DMS114 treated with DMSO at 0.1 percent for 48 hours (cell line): Measurements from ENCODE around the gene ARFGAP3.
"Not testable (repeated sequence)": the region's sequence is repeated elsewhere in the genome, so short reads cannot be mapped to it uniquely, and the experiment has no call there.

ENCODE experiments used
- DNase-seq: peaks from one replicate; lab custom pipeline; 2025; ENCODE audit not compliant: unreplicated experiment; lab: John Stamatoyannopoulos, UW

The ARFGAP3 gene

GRCh38 chr22:42770448-42770726 lies 86.7 kb downstream of the ARFGAP3 start:
- DNase-seq = no peak

GRCh38 chr22:42769574-42770447 lies 87.3 kb downstream of the ARFGAP3 start:
- no peak for DNase-seq

DNA sequence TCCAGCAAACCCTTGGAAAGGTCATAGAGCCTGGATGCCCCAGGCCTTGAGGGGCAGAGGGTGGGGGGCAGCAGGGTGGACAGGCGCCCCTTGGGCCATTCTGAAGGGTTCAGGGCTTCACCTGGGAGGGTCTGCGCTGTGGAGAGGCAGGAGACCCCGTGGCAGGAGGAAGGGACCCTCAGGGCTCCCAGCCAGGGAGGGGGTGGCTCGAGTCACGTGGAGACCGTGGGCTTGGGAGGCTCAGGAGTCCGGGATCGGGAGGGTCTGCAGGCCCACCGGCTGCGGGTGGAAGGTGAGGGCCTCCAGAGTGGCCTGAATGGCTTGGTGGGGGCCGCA lies 87.9 kb downstream of the ARFGAP3 start:
- DNase-seq = no peak

GRCh38 chr22:42768385-42769035 lies 88.6 kb downstream of the ARFGAP3 start:
- no peak for DNase-seq

GRCh38 chr22:42766860-42767259 lies 90.2 kb downstream of the ARFGAP3 start:
- DNase-seq = no peak

GRCh38 chr22:42764895-42765363 lies 92.1 kb downstream of the ARFGAP3 start:
- no peak for DNase-seq

GRCh38 chr22:42763965-42764480 lies 93.0 kb downstream of the ARFGAP3 start:
- DNase-seq = no peak

GRCh38 chr22:42760806-42761565 lies 96.1 kb downstream of the ARFGAP3 start:
- DNase-seq = no peak

DNA sequence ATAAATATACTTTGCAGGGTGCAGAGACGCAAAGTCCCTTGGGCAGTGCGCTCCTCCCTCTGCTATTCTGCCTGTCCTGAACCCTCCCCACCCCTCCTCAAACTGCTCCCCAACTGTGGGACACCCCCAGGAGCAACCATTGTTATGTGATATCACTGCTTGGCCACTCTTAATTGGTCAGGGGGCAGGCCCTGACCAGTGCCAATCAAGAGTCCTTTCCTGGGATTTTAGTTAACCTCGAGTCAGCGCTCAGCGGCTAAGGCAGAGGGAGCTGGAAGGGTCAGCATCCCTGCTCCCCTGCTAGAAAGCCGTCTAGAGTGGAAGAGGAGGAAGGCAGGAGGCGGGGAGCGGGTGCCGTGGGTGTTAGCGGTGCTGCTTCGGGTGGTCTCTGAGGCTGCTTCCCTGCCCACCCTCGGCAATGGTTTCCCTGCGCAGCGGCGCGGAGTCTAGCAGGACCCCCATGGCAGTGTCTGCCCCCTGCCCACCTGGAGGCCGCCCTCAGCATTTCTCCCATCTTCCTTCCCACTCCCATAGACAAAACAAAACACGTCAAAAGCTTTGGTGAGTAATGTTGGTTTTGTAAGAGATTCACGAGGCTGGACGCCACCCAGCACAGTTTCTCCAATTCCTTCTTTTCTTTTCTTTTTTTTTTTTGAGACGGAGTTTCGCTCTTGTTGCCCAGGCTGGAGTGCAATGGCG lies 98.0 kb downstream of the ARFGAP3 start:
- no peak for DNase-seq

DNA sequence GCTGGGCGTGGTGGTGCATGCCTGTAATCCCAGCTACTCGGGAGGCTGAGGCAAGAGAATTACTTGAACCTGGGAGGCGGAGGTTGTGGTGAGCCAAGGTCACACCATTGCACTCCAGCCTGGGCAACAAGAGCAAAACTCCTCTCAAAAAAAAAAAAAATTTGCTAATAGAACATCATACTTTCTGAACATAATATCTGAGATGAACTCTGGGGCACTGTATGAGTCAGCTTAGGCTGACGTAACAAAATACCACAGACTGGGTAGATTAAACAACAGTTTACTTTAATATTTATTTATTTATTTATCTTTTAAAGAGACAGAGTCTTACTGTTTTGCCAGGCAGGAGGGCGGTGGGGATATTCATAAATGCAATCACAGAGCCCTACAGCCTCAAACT lies 101.5 kb downstream of the ARFGAP3 start:
- not testable (repeated sequence) for DNase-seq

GRCh38 chr22:42755121-42755520 lies 102.0 kb downstream of the ARFGAP3 start:
- not testable (repeated sequence) for DNase-seq

DNA sequence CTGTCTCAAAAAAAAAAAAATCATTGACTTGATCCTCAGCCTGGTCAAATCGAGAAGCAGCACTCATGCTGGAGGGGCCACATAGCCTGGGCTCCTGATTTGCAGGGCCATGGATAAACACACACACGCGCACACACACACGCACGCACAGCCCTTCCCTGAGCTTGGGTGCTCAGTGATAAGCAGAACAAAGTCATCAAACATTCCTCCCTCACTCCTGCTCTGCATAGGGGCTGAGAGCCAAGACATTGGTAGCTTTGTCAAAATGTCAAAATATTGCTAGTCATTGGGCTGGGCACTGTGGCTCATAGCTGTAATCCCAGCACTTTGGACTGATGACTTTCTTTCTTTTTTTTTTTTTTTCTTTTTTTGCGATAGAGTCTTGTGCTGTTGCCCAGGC lies 102.4 kb downstream of the ARFGAP3 start:
- no peak for DNase-seq

GRCh38 chr22:42752912-42753311 lies 104.2 kb downstream of the ARFGAP3 start:
- no peak for DNase-seq

DNA sequence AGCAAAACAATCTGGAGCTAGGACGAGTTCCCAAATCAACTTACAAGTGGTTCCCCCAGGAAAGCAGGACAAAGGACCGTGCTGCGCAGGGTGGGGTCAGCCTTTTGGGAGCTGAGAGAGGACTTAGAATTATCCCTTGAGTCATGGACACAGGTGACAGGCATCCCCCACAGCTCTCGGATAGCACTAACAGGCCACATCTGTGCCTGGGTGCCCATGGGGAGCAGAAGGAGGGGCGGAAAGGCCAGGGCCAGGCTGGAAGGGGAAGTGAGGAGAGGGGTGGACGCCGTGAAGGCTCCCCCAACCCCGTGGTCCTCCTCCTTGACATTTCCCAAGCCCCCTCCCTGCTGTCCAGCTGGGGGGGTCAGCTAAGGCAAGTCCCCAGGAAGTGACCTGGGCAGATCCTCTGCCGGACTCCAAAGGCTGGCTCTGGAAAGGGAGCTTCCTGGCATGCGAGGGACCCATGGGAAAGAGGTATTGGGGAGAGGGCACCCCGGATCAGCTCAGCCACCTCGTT lies 104.8 kb downstream of the ARFGAP3 start:
- DNase-seq = no peak

- not testable (repeated sequence) for DNase-seq
Observed at GRCh38 chr22:42750421-42750820, 106.7 kb downstream of the ARFGAP3 start.

- DNase-seq = no peak
Observed at GRCh38 chr22:42747701-42748513, 109.2 kb downstream of the ARFGAP3 start.
